ENCODE results near the gene FALEC. TPM values are rescaled to one million over a fixed set of nuclear protein-coding genes. Genes with fewer than 3 reads are reported as not detected.

Gene FALEC
- total and polyA plus RNA-seq, 9 of the 15 experiments (the other 6 are each of a cell fraction or from before 2014, with no cell fraction given), result 0.15 to 1.8 (median 0.53) TPM; not detected in 5

GRCh38 chr1:150561974-150562445, 46.5 kb downstream of the FALEC start (continued):
- TF ChIP-seq BCLAF1 (IDR thresholded peaks at IDR 0.05; ENCODE audit: borderline replicate concordance in 1 of 2, control insufficient read depth in 1 of 2, low read depth in 2 of 2, low read length in 1 of 2) (no peak), MCM3 (IDR thresholded peaks at IDR 0.05) (no peak), MYBL2 (IDR thresholded peaks at IDR 0.05; ENCODE audit: low read depth) (no peak), MYBL2 (CRISPR knock-in tag; IDR thresholded peaks at IDR 0.05; ENCODE audit: borderline replicate concordance) (no peak), POLR2H (tag; IDR thresholded peaks at IDR 0.05; ENCODE audit: low read depth) (0 out of 2 replicates have a peak, but pooled peaks have one; percentile 23), CUX1 (CRISPR knock-in tag; IDR thresholded peaks at IDR 0.05) (no peak), NFIX (CRISPR knock-in tag; IDR thresholded peaks at IDR 0.05; ENCODE audit: low read depth) (no peak), NELFE (IDR thresholded peaks at IDR 0.05; ENCODE audit: insufficient read depth, insufficient read length) (no peak), POU5F1 (IDR thresholded peaks at IDR 0.05; ENCODE audit: borderline replicate concordance, low read depth, low read length, partially characterized antibody) (no peak), POLR3A (IDR thresholded peaks at IDR 0.05; ENCODE audit: borderline replicate concordance, extremely low read depth, insufficient read depth, insufficient read length) (no peak), L3MBTL2 (IDR thresholded peaks at IDR 0.05) (no peak), RNF2 (IDR thresholded peaks at IDR 0.05) (no peak), CEBPZ (IDR thresholded peaks at IDR 0.05; ENCODE audit: borderline replicate concordance, low read depth, low read length) (no peak), EWSR1 (IDR thresholded peaks at IDR 0.05; ENCODE audit: borderline replicate concordance, low read depth, partially characterized antibody) (no peak), ZSCAN32 (CRISPR knock-in tag; IDR thresholded peaks at IDR 0.05) (no peak), ZNF212 (CRISPR knock-in tag; IDR thresholded peaks at IDR 0.05) (no peak), ZNF507 (tag; conservative IDR thresholded peaks at IDR 0.05) (no peak)

Measured in K562 (cell line).